ENCODE measurements around the gene PROK2.

- TF ChIP-seq CTCF (IDR thresholded peaks at IDR 0.05) (no peak), EZH2 (IDR thresholded peaks at IDR 0.05; ENCODE audit: borderline replicate concordance, insufficient read depth, low read depth, low read length, poor library complexity, severe bottlenecking) (no peak)
Measured at GRCh38 chr3:71778353-71778752, 6.6 kb downstream of the PROK2 start.

All from B cell (primary cell).